Endothelial cell (in vitro differentiated cells): ENCODE data around the gene MTMR12. TPM values are rescaled to one million over a fixed set of nuclear protein-coding genes. Genes with fewer than 3 reads are reported as not detected.
A peak's percentile ranks its signal among the peaks of the same experiment; 100 is the strongest.
"Not testable (repeated sequence)": the region's sequence is repeated elsewhere in the genome, so short reads cannot be mapped to it uniquely, and the experiment has no call there.

Experiments
- DNase-seq: peaks from one replicate; pipeline ENCODE4 v3.0.0; 2021; ENCODE audit warnings: low spot score
- H3K27ac Mint-ChIP-seq: one replicate; pipeline ENCODE4 v1.8.0; 2021; ENCODE audit warnings: mixed read lengths, inconsistent platforms; ENCODE audit not compliant: unreplicated experiment
- H3K27me3 Mint-ChIP-seq: one replicate; pipeline ENCODE4 v1.8.0; 2021; ENCODE audit warnings: mild to moderate bottlenecking, moderate library complexity, mixed read lengths, inconsistent platforms; ENCODE audit not compliant: unreplicated experiment
- H3K36me3 Mint-ChIP-seq: one replicate; pipeline ENCODE4 v1.8.0; 2021; ENCODE audit warnings: mild to moderate bottlenecking, low read depth, mixed read lengths, inconsistent platforms; ENCODE audit not compliant: unreplicated experiment
- H3K4me1 Mint-ChIP-seq: one replicate; pipeline ENCODE4 v1.8.0; 2021; ENCODE audit warnings: mild to moderate bottlenecking, mixed read lengths, inconsistent platforms; ENCODE audit not compliant: unreplicated experiment
- H3K4me3 Mint-ChIP-seq: one replicate; pipeline ENCODE4 v1.8.0; 2021; ENCODE audit warnings: mild to moderate bottlenecking, mixed read lengths, inconsistent platforms; ENCODE audit not compliant: unreplicated experiment
- H3K9me3 Mint-ChIP-seq: one replicate; pipeline ENCODE4 v1.8.0; 2021; ENCODE audit warnings: mixed read lengths, inconsistent platforms; ENCODE audit not compliant: unreplicated experiment
- CTCF ChIP-seq: fragments of 200-600 bp; sonication (generic); IDR thresholded peaks from one replicate; pipeline ENCODE4 v1.5.0; 2021; ENCODE audit warnings: antibody characterized with exemption; ENCODE audit not compliant: unreplicated experiment
- total RNA-seq: library from RNA; stranded (reverse); fragmentation: NEBNext Ultra II Directional; extraction: Animal tissue kit (Norgen Biotek cat#: 25700); gene quantifications from one replicate; pipeline ENCODE4 v1.2.1, GENCODE V29; 2021; ENCODE audit not compliant: unreplicated experiment

Gene MTMR12
- total RNA-seq, 1 donor from 2014 or later: 39.4 TPM

GRCh38 chr5:32283539-32284377 is 29.0 kb downstream of the MTMR12 start:
- Mint-ChIP-seq H3K27me3 (peaks cover 2% of the 10 kb centered on the region), H3K27ac (no peak overlapping the region), H3K4me1 (no peaks in the 10 kb centered on the region), H3K4me3 (no peak overlapping the region), H3K36me3 (peaks cover 23% of the 10 kb centered on the region), H3K9me3 (no peaks in the 10 kb centered on the region)
- TF ChIP-seq CTCF: no peak
- DNase-seq: no peak

- no peak for DNase-seq
- Mint-ChIP-seq H3K4me1 (peaks cover under 1% of the 10 kb centered on the region), H3K9me3 (no peaks in the 10 kb centered on the region)
These were observed 29.7 kb downstream of the MTMR12 start for GRCh38 chr5:32283061-32283460.

GRCh38 chr5:32282633-32283032 is 30.1 kb downstream of the MTMR12 start:
- no peak for DNase-seq

More at GRCh38 chr5:32283061-32283460, 29.7 kb downstream of the MTMR12 start:
- peaks cover 2% of the 10 kb centered on the region for H3K27me3 Mint-ChIP-seq
- peaks cover 18% of the 10 kb centered on the region for H3K36me3 Mint-ChIP-seq
- H3K4me3 Mint-ChIP-seq: no peak overlapping the region
- no peak for TF ChIP-seq CTCF
- no peak overlapping the region for H3K27ac Mint-ChIP-seq

GRCh38 chr5:32281378-32282133 is 31.2 kb downstream of the MTMR12 start:
- H3K4me3 Mint-ChIP-seq, H3K9me3 Mint-ChIP-seq, H3K27ac Mint-ChIP-seq, H3K4me1 Mint-ChIP-seq, H3K27me3 Mint-ChIP-seq, DNase-seq: not testable (repeated sequence)
- H3K36me3 Mint-ChIP-seq: peaks cover 12% of the 10 kb centered on the region

More at GRCh38 chr5:32282633-32283032, 30.1 kb downstream of the MTMR12 start:
- peaks cover 18% of the 10 kb centered on the region for H3K36me3 Mint-ChIP-seq
- H3K27me3 Mint-ChIP-seq: peaks cover 2% of the 10 kb centered on the region
- H3K27ac Mint-ChIP-seq: no peak overlapping the region
- H3K4me3 Mint-ChIP-seq: no peak overlapping the region
- H3K9me3 Mint-ChIP-seq: no peaks in the 10 kb centered on the region
- TF ChIP-seq CTCF: no peak
- H3K4me1 Mint-ChIP-seq: peaks cover 3% of the 10 kb centered on the region

- no peaks in the 10 kb centered on the region for H3K9me3 Mint-ChIP-seq
- H3K36me3 Mint-ChIP-seq: peaks cover 16% of the 10 kb centered on the region
- H3K27me3 Mint-ChIP-seq: peaks cover 6% of the 10 kb centered on the region
- no peak for DNase-seq
- no peak overlapping the region for H3K4me3 Mint-ChIP-seq
- peaks cover 11% of the 10 kb centered on the region for H3K4me1 Mint-ChIP-seq
- H3K27ac Mint-ChIP-seq: peak overlapping the region; percentile 18
- TF ChIP-seq CTCF: no peak
These were observed 32.1 kb downstream of the MTMR12 start for GRCh38 chr5:32280656-32281081.
